GM19324 (cell line): ENCODE data around the gene SGCD.

Experiments
- ATAC-seq: cut with Tn5 transposase; IDR thresholded peaks from one replicate; pipeline ENCODE4 v1.9.1; 2021; ENCODE audit warnings: mild to moderate bottlenecking, moderate library complexity; ENCODE audit not compliant: unreplicated experiment, low FRiP score

The SGCD gene

DNA sequence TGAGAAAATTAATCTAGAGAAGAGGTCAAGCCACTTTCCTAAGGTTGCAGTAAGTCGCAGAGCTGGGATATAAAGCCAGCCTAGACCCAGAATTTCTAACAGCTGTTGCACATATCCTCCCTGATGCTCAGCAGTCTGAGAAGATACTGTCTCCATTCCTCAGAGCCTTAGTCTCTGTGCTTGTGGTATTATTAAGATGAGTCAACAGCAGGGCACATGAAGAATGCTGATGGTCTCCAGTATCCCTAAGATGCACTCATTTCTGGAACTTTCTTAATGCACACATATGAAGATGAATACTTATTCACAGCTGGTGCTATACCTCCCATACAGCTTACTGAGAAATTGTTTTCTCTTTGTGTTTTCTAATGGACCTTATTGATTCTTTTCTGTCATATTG, 32.5 kb downstream of the SGCD start:
- ATAC-seq = no peak

DNA sequence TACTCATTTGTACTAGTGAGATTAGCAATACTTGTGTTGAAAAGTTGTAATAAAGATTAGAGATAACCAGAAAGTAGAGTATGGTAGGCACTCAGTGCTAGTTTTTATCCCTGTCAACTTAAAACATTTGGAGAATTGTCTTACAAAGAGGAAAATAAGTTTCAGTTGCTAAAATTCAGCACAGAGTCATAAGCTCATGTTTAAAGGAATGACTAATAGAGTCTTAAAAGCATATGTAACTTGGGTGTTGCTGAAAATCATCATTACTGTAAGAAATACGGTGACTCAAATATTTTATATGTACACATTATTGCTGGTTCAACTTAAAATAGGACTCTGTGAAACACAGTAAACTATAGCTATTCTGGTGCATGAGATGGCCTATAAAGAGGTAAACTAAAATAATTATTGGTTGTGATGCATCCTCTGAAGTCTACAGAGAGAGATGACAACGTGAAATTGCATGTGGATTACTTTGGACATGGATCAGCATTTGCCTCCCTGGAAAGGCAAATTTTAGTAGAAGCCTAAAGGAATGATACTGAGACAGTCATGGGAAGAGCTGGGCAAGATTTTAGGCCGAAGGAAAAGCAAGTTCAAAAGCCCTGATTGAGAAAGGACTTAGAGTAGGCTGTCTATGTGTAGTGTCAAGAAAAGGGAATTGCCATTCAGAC, 34.6 kb downstream of the SGCD start:
- ATAC-seq = no peak

DNA sequence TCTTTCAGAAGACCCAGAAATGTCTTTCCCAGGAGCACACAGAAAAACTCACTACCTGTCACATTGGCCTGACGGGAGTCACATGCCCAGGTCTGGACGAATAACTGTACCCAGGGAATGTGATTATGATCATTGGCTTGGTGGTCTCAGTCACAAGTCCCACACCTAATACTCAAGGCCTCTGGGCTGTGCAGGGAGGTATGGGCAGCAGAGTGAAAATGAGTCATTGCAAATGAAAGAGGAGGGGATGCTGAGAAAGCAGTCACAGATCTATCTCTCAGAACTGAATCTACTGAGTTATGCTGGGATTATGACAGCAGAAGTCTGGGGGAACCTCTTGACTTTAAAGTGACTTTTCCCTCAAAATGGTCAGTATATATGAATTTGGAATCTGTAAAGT, 36.9 kb downstream of the SGCD start:
- no peak for ATAC-seq

DNA sequence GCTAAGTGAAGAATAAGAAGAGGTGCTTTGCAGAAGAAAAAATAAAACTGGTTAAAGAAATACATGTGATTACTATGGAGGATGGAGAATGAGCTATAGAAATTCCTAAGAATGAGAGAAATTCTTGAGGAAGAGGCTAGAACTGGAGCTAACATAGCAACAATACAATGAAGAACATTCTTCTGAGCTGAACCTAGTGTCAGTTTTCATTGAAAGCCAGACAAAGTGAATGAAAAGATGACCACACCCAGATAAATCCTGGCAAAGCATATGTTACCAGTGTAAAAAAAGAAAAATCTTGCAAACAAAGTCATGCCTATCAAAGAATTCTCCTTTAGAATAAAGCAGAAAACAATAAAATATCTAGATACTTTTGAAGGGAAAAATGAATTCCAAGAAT, 39.6 kb downstream of the SGCD start:
- no peak for ATAC-seq

DNA sequence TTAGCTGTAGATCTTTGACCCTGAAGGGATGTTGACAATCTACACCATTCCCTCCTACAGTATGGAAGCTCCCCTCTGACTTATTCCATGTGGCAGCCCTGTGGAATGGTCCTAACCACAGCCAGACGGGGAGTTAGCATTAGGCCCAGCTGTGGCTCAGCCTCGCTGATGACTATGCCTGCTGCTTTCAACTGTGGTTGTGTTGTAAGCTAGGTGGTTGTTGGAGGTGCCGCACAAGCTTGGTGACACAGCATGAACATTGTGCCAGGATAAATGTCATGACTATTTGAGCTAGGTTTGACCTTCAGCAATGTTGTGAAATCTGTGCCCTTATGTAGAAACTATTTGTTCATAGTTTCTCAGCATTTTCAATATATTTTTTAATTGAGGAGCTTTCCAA, 40.6 kb downstream of the SGCD start:
- ATAC-seq = no peak

DNA sequence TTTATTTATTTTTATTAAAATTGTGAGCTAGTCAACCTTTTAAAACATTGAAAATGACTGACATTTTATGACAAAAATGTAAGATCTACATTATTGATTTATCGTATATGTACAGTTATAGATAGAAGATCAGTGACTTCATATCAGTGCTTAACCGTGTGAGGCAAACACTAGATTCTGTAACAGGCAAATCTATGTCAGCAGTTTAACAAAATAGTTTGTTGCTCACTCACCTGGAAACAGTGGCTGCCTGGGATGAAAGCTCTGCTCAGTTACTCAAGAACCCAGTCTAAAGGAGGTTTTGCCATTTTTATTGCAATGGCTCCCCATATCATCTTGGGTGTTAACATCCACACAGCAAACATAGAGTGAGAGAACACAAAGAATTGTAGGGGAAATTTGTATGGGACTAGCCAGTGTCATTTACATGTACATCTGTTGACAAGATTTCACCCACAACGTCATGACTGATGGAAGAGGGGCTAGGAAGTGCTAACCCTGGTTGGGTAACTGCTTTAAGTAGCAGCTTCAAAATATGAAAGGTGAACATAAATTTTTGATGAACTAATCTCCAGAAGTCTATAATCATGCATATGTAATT, 49.0 kb downstream of the SGCD start:
- no peak for ATAC-seq

DNA sequence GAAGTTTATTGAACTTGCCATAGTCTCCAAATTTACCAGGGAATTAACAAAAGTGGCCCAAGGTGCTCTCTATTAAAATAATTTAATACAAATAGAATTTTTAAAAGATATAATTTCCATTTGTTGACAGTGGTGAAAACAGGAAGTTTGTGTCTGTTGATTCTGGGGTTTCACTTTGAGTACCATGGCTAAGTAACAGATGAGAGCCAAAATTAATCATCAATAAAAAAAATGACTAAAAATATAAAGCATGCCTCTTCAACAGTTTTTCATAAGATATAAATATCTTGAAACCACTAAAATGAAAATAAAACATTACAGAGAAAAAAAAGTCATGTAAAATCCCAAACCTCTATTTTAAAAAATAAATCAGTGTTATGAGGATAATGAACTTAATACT, 49.8 kb downstream of the SGCD start:
- ATAC-seq = no peak

DNA sequence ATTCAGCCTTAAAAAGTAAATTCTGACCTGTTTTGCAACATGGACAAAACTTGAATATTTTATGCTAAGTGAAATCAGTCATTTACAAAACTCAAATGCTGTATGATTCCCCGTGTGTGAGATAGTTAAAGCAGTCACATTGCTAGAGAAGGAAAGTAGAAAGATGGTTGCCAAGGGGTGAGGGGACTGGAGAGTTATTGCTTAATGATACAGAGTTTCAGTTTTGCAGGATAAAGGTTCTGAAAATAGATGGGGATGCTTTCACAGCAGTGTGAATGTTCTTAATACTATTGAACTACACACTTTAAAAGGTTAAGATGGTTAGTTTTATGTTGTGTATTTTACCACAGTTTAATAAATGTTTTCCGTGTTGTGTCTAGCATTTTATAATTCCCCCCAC, 51.2 kb downstream of the SGCD start:
- no peak for ATAC-seq

DNA sequence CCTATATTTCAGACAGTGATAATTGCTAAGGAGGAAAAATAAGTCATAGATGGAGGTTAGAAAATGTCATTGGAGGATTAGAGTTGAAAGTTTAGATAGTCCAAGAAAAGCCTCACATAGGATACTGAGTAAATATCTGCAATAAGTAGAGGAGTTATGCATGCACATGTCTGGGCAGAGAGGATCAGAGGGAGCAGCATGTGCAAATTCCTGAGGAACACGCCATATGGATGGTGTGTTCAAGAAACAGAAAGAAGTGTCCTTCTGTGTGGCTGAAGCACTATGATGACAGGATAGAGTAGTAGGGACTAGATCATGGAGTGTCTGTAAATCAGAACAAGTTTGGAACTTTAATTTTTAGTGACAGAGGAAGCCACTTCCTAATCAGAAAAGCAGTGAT, 52.2 kb downstream of the SGCD start:
- ATAC-seq = no peak

DNA sequence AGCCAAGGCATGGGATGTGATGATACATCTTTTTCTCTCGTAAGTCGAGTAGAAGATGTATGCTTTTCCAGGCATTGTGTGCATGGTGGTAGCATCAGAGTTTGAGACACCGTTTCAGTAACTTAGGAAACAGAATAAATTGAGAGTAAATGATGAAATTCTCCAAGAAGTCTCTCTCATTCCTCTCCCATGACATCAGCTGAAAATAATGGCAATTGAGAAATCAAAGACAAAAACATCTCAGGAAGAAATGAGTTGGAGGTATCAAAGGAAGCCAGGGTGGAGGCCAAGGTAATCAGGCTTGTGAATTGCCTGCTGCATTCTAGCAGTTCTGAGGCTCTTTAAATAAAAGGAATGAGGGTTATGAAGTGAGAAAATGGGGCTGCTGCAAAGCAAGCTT, 53.9 kb downstream of the SGCD start:
- no peak for ATAC-seq

DNA sequence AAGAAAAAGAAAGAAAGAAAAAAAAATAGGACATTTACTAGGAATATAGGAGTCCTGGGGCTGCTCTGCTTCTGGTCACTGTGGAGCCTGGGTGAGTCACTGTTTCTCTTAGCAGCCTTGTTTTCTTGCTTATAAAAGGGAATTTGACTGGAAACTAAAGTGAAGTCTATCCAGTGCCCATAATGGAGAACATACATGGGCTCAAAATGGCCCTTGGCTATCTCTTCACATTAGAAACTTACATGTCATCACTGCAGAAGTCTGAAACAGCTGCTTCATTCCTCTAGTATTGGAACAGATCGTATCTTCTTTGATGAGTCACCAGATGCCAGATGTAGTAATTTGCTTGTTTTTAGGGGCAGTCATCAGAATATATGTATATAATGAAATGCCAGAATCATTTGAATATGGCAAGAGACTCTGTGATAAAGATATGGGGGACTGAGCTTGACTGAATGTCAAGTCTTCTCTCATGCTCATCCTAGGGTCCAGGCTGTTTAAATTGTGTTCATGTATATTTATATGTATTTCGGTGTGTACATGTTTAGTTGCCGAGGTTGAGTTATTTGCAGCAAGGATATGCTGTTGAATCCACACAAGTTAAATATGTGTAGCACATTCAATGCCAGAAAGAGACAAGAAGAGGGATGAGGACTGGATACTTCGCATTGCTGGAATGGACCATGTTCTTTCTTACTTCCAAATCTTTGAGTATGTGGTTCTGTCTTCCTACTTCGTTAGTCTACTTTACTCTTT, 56.7 kb downstream of the SGCD start:
- ATAC-seq = no peak

DNA sequence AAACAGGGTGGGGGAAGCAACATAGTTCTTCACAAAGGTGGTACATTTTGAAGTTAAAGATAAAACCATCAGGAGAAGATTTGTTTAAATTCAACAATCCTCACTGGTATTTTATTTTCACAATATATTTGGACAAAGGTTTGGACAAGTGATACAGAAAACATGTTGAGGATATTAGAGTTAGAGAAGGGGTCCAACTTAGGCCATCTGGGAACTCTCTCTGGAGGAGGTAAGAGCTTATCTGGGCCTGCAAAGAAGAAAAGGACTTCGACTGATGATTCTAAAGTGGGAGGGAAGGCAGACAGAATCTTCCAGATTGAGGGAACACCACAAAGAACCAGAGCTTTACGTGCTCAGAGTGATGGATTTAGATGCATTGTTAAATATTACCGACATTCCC, 58.5 kb downstream of the SGCD start:
- no peak for ATAC-seq

DNA sequence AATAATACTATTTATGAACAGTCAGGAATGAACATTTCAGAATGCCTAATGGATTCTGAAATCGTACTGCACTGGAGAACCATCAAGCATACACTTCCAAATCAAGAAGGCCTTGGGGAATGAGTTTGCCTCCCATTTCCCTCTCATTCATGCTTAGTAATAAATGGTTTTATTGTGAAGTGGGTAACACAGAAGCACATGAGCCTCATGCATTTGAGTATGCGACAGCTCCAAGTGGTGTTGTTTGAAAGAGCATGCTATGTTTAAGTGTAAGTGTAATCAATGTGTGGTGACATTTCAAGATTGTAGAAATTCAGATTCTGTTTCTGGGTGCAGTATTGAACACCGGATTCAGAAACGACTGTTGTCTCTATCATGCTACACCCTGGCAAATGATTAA, 60.0 kb downstream of the SGCD start:
- no peak for ATAC-seq

DNA sequence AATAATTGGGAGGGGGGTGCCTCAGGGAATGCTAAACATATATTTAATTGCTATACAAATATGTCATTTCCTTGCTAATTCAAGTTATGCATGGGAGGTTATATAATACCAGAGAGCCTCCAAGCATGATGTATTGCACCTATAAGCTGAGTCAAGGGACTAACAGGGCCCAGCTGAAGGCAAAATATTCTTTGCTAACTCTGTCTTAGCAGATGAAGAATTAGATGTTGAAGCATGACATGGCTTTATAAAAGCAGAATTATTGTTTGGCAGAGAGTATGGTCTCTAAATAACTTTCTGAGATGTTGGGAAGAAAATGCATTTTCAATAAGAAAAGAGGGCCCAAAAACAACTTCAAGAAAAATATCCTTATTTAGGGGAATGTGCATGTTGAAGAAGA, 60.4 kb downstream of the SGCD start:
- ATAC-seq = no peak

DNA sequence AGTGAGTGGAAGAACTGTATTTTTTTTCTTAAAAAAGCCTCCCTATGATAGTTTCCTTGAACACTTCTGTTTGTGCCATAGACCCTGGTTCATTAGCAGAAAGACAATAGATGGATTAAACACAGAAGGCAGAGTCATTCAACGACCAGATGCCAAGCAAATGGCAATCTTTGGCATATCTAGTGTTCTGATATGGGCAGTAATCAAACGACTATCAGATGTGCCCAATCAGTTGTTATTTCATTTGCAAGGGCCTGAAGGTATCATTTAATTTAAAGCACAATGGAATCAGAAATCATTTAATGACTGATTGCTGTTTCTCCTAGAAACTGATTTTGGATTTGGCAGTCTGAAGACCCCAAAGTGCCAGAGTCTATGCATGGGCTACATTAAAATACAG, 61.3 kb downstream of the SGCD start:
- no peak for ATAC-seq

DNA sequence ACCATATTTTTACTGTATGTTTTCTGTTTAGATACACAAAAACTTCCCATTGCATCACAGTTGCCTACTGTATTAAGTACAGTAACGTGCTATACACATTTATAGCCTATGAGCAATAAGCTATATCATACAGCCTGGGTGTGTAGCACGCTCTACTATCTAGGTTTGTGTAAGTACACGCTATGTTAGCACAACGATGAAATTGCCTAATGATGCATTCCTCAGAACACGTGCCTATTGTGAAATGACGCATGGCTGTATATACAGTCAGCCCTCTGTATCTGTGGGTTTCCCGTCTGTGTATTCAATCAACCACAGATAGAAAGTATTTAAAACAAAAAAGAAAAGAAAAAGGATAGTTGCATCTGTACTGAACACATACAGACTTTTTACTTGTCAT, 64.2 kb downstream of the SGCD start:
- no peak for ATAC-seq

DNA sequence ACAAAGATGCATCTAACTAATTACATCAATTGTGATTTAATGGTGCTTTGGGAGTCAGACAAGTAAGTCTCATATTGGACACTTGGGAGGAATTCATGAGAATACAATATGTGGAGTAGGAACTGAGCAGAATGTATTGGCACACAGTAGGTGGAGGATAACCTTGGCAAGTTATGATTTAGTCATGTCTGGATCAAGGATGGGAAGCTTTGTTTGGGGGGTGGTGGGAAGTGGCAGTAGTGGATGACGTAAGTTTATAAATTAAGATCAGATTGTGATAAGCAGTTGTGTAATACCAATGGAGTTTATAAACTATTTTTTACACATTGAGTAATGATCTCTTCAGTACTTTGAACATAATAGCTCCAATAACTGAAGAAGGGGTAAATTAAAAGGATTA, 67.0 kb downstream of the SGCD start:
- ATAC-seq = no peak

DNA sequence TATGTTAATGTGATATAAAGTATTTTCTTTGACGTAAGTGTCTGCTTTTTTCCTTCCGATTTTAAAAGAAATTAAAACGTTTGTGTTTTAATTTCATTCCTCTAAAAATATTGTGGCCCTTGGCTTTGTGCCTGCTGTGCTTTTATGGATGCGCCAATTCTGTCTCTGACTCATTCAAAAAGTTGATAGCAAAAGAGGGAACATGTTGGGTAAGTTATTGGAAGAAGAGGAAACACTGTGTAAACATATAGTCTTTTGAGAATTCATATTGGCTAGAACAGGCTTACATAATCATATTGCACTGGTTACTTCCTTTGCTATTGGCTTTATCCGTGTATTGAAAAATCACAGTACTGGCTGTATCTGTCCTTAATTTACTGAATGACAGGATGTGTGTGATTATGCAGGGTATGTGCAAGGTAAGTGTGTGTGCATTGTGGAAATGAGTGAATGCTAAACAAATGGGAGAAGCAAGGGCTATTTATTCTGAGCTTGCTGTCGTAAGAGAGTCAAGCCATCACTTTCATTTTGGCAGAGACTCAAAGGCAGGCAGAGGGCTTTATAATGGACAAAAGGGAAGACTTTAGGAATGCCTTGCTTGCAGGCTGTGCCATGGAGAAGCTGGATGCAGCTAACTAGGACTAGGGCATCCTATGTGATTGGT, 67.8 kb downstream of the SGCD start:
- no peak for ATAC-seq

DNA sequence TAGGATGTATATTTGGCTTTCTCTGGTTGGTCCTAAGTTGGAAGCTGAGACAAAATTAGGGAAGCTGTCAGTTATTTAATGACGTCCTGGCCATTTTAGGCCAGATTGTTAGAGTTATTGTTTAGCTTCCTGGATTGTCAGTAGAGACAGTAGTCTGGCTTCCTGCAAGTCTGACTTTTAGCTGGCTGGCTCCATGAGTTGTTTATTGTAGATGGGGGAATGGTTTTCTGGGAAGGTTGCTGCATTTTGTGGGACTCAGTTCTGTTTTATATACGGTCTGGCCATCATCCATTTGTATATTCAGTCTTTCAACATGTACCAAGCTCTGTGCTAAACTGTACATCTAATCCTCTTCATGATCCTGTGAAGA, 68.3 kb downstream of the SGCD start:
- ATAC-seq = no peak

DNA sequence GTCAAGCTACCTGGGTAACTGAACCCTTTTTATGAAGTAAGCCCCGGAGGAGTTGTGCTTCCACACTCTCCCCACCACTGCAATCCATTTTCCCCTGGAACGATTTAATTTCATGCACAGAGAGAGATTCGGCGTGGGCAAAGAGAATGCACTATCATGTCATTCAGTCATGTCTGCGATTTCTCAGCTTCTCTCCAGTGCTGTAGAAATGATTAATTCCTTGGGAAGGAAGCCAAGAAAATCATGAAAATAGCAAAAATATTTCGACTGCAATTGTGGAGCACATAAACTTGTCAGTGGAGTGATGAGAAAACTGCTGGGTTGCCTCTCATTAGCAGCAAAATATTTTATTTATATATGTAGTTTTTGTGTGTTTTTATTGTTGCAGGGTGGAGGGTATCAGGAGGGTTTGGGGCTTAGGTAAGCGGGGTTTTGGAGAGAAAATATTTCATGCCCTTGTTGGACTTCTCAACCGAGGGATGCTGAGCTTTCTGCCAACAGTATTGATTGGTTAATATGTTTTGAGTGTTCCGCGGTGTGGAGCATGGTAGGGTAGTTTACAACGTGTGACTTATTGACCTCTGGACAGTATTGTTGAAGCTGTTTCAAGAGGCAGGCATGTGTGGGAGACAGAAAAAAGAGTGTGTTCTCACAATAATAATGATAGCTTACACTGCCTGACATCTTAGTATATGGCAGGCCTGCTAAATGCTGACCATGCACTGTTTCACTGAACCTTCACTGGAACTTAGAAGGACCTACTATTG, 69.3 kb downstream of the SGCD start:
- ATAC-seq = no peak

DNA sequence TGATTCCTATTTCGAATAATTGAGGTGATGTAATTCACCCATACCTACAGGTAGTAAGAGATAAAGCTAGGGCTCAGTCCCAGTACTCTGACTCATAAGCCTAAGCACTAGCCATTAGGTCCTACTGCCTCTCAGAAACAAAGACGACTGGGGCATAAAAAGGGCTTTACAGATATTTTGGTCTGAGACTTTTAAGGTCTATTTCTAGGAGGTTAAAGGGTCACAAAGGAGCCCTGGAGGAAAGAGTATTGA, 69.8 kb downstream of the SGCD start:
- no peak for ATAC-seq
